ENCODE data around the gene ITM2C.

- TF ChIP-seq CTCF (IDR thresholded peaks at IDR 0.05; ENCODE audit: low read length) = no peak
- no peak for TF ChIP-seq EZH2 (IDR thresholded peaks at IDR 0.05; ENCODE audit: borderline replicate concordance, low read length)
Observed at GRCh38 chr2:230898713-230899091, 34.0 kb downstream of the ITM2C start.

Measured in OCI-LY1 (cell line).